Hepatocyte (in vitro differentiated cells): Measurements from ENCODE around the gene NEK4. TPM values are rescaled to one million over a fixed set of nuclear protein-coding genes. Genes with fewer than 3 reads are reported as not detected.

Source experiments
- DNase-seq: peaks from one replicate; pipeline ENCODE4 v3.0.0-alpha.2; 2016; ENCODE audit warnings: low spot score
- H2AFZ ChIP-seq: fragments of 200-600 bp; sonication (generic); 2 replicates; pipeline ENCODE4 v1.6.0; 2016; ENCODE audit warnings: antibody characterized with exemption, mild to moderate bottlenecking
- H3K27ac ChIP-seq: fragments of 200-600 bp; sonication (generic); 2 replicates; pipeline ENCODE4 v1.5.1; 2016; ENCODE audit warnings: mild to moderate bottlenecking
- H3K27me3 ChIP-seq: fragments of 200-600 bp; sonication (generic); 2 replicates; pipeline ENCODE4 v1.6.1; 2016
- H3K36me3 ChIP-seq: fragments of 200-600 bp; sonication (generic); replicated peaks from 2 replicates; pipeline ENCODE4 v1.5.1; 2016; ENCODE audit warnings: low read depth; ENCODE audit not compliant: insufficient read depth
- H3K4me1 ChIP-seq: fragments of 200-600 bp; sonication (generic); 2 replicates; pipeline ENCODE4 v1.5.1; 2016; ENCODE audit warnings: mild to moderate bottlenecking, moderate library complexity; ENCODE audit not compliant: insufficient read depth
- H3K4me2 ChIP-seq: fragments of 200-600 bp; sonication (generic); 2 replicates; pipeline ENCODE4 v1.6.0; 2016
- H3K4me3 ChIP-seq: fragments of 200-600 bp; sonication (generic); 2 replicates; pipeline ENCODE4 v1.5.1; 2016; ENCODE audit warnings: mild to moderate bottlenecking
- H3K79me2 ChIP-seq: fragments of 200-600 bp; sonication (generic); 2 replicates; pipeline ENCODE4 v1.6.0; 2017; ENCODE audit warnings: mild to moderate bottlenecking
- H3K9me2 ChIP-seq: fragments of 200-600 bp; sonication (generic); replicated peaks from 2 replicates; pipeline ENCODE4 v1.6.0; 2017; ENCODE audit warnings: mild to moderate bottlenecking; ENCODE audit not compliant: insufficient read depth
- H3K9me3 ChIP-seq: fragments of 200-600 bp; sonication (generic); 2 replicates; pipeline ENCODE4 v1.5.1; 2016; ENCODE audit warnings: low read depth, mild to moderate bottlenecking
- H4K20me1 ChIP-seq: fragments of 200-600 bp; sonication (generic); 2 replicates; pipeline ENCODE4 v1.6.0; 2016; ENCODE audit warnings: mild to moderate bottlenecking; ENCODE audit not compliant: insufficient read depth, poor library complexity, severe bottlenecking
- EZH2 ChIP-seq: fragments of 200-600 bp; sonication (generic); IDR thresholded peaks from 2 replicates; pipeline ENCODE4 v1.6.1; 2016; ENCODE audit warnings: antibody characterized with exemption, mild to moderate bottlenecking, borderline replicate concordance
- EZH2phosphoT487 ChIP-seq: fragments of 200-600 bp; sonication (generic); IDR thresholded peaks from one replicate; pipeline ENCODE4 v1.6.1; 2018; ENCODE audit warnings: antibody characterized with exemption, mild to moderate bottlenecking, low read depth, moderate library complexity; ENCODE audit not compliant: unreplicated experiment, severe bottlenecking
- WGBS: methylation state at CpG from one replicate; pipeline ENCODE4 v1.1.6; 2016; ENCODE audit warnings: low lambda C conversion rate; ENCODE audit errors: missing lambda C conversion rate; 5-methylcytosine and 5-hydroxymethylcytosine counted together
- polyA plus RNA-seq: library from polyadenylated mRNA; unstranded; fragments of >200 nt; fragmentation: Nextera tagmentation; extraction: Ambion mirVana; gene quantifications from 2 replicates; pipeline ENCODE4 v1.2.1, GENCODE V29; 2016
- total RNA-seq: library from RNA; depleted of rRNA; stranded (reverse); fragments of >200 nt; gene quantifications from 2 replicates; pipeline ENCODE4 v1.2.3, GENCODE V29; 2014
- TF ChIP-seq, protein P1 (sequence below): fragments of 200-600 bp; sonication (generic); IDR thresholded peaks from 2 replicates; pipeline ENCODE4 v1.5.1; 2016; ENCODE audit warnings: antibody characterized with exemption, mild to moderate bottlenecking; ENCODE audit not compliant: poor library complexity

NEK4 gene
- total and polyA plus RNA-seq, 2 experiments from 2014 or later, result 8.0 to 19.2 TPM

DNA sequence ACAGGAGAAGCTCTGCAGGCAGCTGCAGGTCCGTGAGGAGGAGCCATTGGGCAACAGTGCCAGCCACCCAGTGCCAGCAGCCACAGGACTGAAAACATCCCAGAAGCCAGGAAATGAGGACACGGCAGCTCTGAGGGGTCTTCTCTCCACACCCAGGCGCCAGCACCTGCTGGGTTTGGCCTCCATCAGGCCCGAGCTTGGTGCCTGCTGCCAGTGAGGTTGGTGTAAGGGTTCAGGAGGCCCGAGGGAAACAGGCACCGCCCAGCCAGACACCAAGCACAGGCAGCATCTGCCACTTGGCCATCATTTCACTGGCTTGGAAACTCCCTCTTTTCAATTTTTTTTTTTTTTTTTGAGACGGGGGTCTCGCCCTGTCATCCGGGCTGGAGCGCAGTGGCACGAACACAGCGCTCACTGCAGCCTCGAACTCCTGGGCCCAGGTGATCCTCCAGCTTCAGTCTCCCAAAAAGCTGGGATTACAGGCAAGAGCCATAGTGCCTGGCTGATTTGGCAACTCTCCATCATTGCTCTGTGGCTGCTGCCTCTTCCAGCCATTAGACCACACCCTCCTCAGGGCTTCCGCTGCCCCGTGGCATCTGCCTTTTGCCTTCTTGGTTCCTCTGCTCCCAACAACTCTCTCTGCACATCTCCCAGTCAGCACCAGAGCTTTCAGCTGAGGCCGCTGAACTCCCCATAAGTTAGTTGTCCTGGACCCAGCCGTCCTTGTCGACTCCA, 22.4 kb upstream of the NEK4 start:
- Histone ChIP-seq H3K9me3 (no peaks in the 10 kb centered on the region), H4K20me1 (no peaks in the 10 kb centered on the region), H3K4me2 (no peak overlapping the region), H3K79me2 (no peaks in the 10 kb centered on the region), H3K9me2 (no peaks in the 10 kb centered on the region), H3K4me3 (no peak overlapping the region), H3K36me3 (no peaks in the 10 kb centered on the region), H3K27ac (no peak overlapping the region), H3K27me3 (no peaks in the 10 kb centered on the region), H3K4me1 (no peaks in the 10 kb centered on the region), H2AFZ (no peak overlapping the region)
- WGBS, result 88% methylated on average over 17 of the region's 18 CpGs
- TF ChIP-seq EZH2phosphoT487 (no peak), EZH2 (no peak)
- TF ChIP-seq, protein P1, sequence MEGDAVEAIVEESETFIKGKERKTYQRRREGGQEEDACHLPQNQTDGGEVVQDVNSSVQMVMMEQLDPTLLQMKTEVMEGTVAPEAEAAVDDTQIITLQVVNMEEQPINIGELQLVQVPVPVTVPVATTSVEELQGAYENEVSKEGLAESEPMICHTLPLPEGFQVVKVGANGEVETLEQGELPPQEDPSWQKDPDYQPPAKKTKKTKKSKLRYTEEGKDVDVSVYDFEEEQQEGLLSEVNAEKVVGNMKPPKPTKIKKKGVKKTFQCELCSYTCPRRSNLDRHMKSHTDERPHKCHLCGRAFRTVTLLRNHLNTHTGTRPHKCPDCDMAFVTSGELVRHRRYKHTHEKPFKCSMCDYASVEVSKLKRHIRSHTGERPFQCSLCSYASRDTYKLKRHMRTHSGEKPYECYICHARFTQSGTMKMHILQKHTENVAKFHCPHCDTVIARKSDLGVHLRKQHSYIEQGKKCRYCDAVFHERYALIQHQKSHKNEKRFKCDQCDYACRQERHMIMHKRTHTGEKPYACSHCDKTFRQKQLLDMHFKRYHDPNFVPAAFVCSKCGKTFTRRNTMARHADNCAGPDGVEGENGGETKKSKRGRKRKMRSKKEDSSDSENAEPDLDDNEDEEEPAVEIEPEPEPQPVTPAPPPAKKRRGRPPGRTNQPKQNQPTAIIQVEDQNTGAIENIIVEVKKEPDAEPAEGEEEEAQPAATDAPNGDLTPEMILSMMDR, result no peak
- DNase-seq, result no peak

DNA sequence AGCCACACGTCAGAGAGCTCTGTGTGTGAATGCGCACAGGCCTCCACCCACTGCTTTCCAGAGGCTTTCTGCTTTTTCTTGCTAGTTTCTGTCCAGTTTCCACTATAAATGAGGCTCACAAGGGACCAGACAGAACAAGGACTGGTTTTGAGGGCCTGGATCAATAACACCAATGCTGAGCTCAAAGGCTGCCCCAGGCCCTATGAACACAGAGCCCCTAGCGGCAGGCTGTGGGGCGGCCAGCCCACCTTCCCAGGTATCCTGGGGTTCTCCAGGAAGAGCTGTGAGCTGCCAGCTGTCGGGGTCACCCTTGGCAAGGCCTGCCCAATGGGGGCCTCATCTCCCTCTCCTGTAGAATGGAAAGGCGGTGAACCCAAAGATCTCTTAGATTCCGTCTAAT, 21.7 kb upstream of the NEK4 start:
- 76% methylated on average over 7 of the region's 7 CpGs for WGBS
- H3K4me2 ChIP-seq, result no peak overlapping the region
- TF ChIP-seq EZH2 (no peak), EZH2phosphoT487 (no peak)
- TF ChIP-seq, protein P1, result no peak

DNA sequence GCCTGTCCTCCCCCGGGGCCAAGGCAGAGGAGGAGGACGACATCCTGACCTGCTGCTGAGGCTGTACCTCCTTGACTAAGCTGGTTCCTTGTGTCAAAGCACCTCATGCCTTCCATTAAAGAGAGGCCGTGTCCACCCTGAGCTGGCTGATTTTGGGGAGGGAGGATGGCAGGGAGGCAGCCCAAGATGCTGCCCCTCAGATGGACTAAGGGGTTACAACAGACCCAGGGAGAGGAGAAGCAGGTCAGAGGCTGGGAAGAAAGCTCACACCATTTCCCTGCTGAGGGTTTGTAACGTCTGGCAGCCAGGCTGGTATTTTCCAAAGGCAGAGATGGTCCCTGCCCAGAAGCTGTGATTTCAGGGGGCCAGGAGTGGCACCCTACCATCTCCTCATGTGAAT, 21.2 kb upstream of the NEK4 start:
- Histone ChIP-seq H3K9me3 (no peaks in the 10 kb centered on the region), H3K9me2 (no peaks in the 10 kb centered on the region), H3K27me3 (no peaks in the 10 kb centered on the region), H3K4me2 (no peak overlapping the region), H3K4me1 (no peaks in the 10 kb centered on the region), H3K27ac (no peak overlapping the region), H4K20me1 (no peaks in the 10 kb centered on the region), H3K36me3 (no peaks in the 10 kb centered on the region), H3K4me3 (no peak overlapping the region), H2AFZ (no peak overlapping the region), H3K79me2 (no peaks in the 10 kb centered on the region)
- 83% methylated on average over 4 of the region's 4 CpGs for WGBS
- DNase-seq, result no peak
- TF ChIP-seq, protein P1, result no peak

More for the DNA sequence above, 21.7 kb upstream of the NEK4 start:
- Histone ChIP-seq H3K27ac (no peak overlapping the region), H3K27me3 (no peaks in the 10 kb centered on the region), H3K36me3 (no peaks in the 10 kb centered on the region), H3K79me2 (no peaks in the 10 kb centered on the region), H4K20me1 (no peaks in the 10 kb centered on the region), H2AFZ (no peak overlapping the region), H3K4me3 (no peak overlapping the region), H3K4me1 (no peaks in the 10 kb centered on the region), H3K9me3 (no peaks in the 10 kb centered on the region), H3K9me2 (no peaks in the 10 kb centered on the region)
- DNase-seq, result no peak
